GM12878 (cell line): ENCODE results near the gene THAP4. TPM values are rescaled to one million over a fixed set of nuclear protein-coding genes. Genes with fewer than 3 reads are reported as not detected.

Experiments used
- ATAC-seq: fragments of 200-7000 bp; cut with Tn5 transposase; 3 replicates; pipeline ENCODE4 v1.9.1; 2020; ENCODE audit warnings: mild to moderate bottlenecking, moderate library complexity
- BruUV-seq: library from RNA; stranded (reverse); fragments of 400-500 nt; replicated peaks from 2 replicates; lab custom pipeline; 2021; lab: Mats Ljungman, UMichigan
- CTCF ChIA-PET: fragments of 300-600 bp; sonication (Branson Sonifier 250); formaldehyde crosslinking; extraction: SDS; loops from one replicate; lab custom pipeline; 2021; ENCODE audit warnings: inconsistent platforms; lab: Yijun Ruan, JAX
- POLR2A ChIA-PET: fragments of 350-600 bp; formaldehyde crosslinking; extraction: SDS; loops from one replicate; lab custom pipeline; 2021; ENCODE audit warnings: inconsistent platforms; lab: Charles Lee
- RAD21 ChIA-PET: fragments of 300-600 bp; sonication (Branson Sonifier 250); formaldehyde crosslinking; loops from one replicate; lab custom pipeline; 2023; ENCODE audit warnings: antibody characterized with exemption; ENCODE audit not compliant: unreplicated experiment; lab: Charles Lee
- SMC1A ChIA-PET: fragments of 300-600 bp; sonication (Branson Sonifier 250); formaldehyde crosslinking; loops from one replicate; lab custom pipeline; 2023; ENCODE audit not compliant: unreplicated experiment, uncharacterized antibody; lab: Charles Lee
- DNase-seq: peaks from one replicate; pipeline ENCODE4 v3.0.0-alpha.2; 2011; ENCODE audit warnings: low read depth, low spot score
- FAIRE-seq: peaks from 3 replicates; lab custom pipeline; 2011; peaks lifted over from hg19 to GRCh38; lab: Jason Lieb, UNC
- H2AFZ ChIP-seq: 2 replicates; pipeline ENCODE4 v1.6.0; 2011; ENCODE audit warnings: low read depth, low read length, control low read depth; ENCODE audit not compliant: control insufficient read depth
- H3K27ac ChIP-seq: 2 replicates; pipeline ENCODE4 v1.5.1; 2011; ENCODE audit warnings: control low read depth; ENCODE audit not compliant: control insufficient read depth, insufficient read depth
- H3K27me3 ChIP-seq, 2 experiments: replicated peaks in 1 of 2; 2 replicates each; pipeline versions ENCODE4 v1.6.0 to v1.6.1; 2011; ENCODE audit warnings: low read length in 1 of 2; ENCODE audit not compliant: control insufficient read depth in 2 of 2, insufficient read depth in 2 of 2
- H3K36me3 ChIP-seq, 2 experiments: 2 replicates each; pipeline ENCODE4 v1.5.1; 2011; ENCODE audit warnings: low read length in 1 of 2; ENCODE audit not compliant: control insufficient read depth in 2 of 2, insufficient read depth in 2 of 2
- H3K4me1 ChIP-seq: 2 replicates; pipeline ENCODE4 v1.6.1; 2011; ENCODE audit warnings: mild to moderate bottlenecking, low read length, moderate library complexity, mixed read lengths; ENCODE audit not compliant: control insufficient read depth, insufficient read depth
- H3K4me2 ChIP-seq: 2 replicates; pipeline ENCODE4 v1.6.0; 2011; ENCODE audit warnings: control low read depth; ENCODE audit not compliant: control insufficient read depth, insufficient read depth
- H3K4me3 ChIP-seq: fragments of 200-600 bp; sonication (generic); 2 replicates; pipeline ENCODE4 v1.5.1; 2016
- H3K79me2 ChIP-seq: 2 replicates; pipeline ENCODE4 v1.6.0; 2011; ENCODE audit warnings: low read length; ENCODE audit not compliant: control insufficient read depth, insufficient read depth
- H3K9ac ChIP-seq: 2 replicates; pipeline ENCODE4 v1.8.0; 2011; ENCODE audit warnings: low read length, control low read depth, mixed read lengths; ENCODE audit not compliant: control insufficient read depth, insufficient read depth
- H3K9me3 ChIP-seq: replicated peaks from 3 replicates; pipeline ENCODE4 v1.5.1; 2011; ENCODE audit warnings: mild to moderate bottlenecking, low read length; ENCODE audit not compliant: control insufficient read depth, insufficient read depth
- H4K20me1 ChIP-seq: 2 replicates; pipeline ENCODE4 v1.6.0; 2011; ENCODE audit not compliant: control insufficient read depth, insufficient read depth
- JUNB ChIP-seq: IDR thresholded peaks from 2 replicates; pipeline ENCODE4 v1.6.1; 2016; ENCODE audit warnings: antibody characterized with exemption, mild to moderate bottlenecking
- RBBP5 ChIP-seq: fragments of 200-600 bp; sonication (generic); conservative IDR thresholded peaks from 2 replicates; pipeline ENCODE4 v1.6.1; 2016
- STAT1 ChIP-seq: fragments of 450-650 bp; conservative IDR thresholded peaks from 2 replicates; pipeline ENCODE4 v1.6.1; 2014; ENCODE audit warnings: antibody characterized with exemption, mild to moderate bottlenecking
- WGBS: methylation state at CpG from one replicate; pipeline ENCODE4 v1.1.6; 2016; ENCODE audit warnings: low lambda C conversion rate; ENCODE audit not compliant: insufficient replicate concordance, insufficient coverage; ENCODE audit errors: missing lambda C conversion rate; 5-methylcytosine and 5-hydroxymethylcytosine counted together
- in situ Hi-C: fragments of 300-500 bp; cut with MboI; formaldehyde crosslinking; loops from 9 replicates; pipeline ENCODE4 v1.14.3; 2018; ENCODE audit warnings: mixed read lengths
- intact Hi-C: fragments of 100-400 bp; cut with micrococcal nuclease; formaldehyde crosslinking; loops from one replicate; pipeline ENCODE4 v1.14.2; 2022; ENCODE audit not compliant: unreplicated experiment
- polyA plus RNA-seq, 11 experiments: library from polyadenylated mRNA; depleted of rRNA in 4 of 11; unstranded in 6 of 11; stranded (reverse) in 5 of 11; fragments of >200 nt; fragmentation: Nextera tagmentation in 4 of 11; fragmentation: Illumina TruSeq in 1 of 11; extraction: Ambion mirVana in 4 of 11; extraction: Trizol in 1 of 11; gene quantifications; 1 replicate in 1 of 11; 2 replicates in 10 of 11; pipeline versions ENCODE4 v1.2.1 to v1.2.3, GENCODE V29; 2011 to 2016; ENCODE audit warnings: inconsistent platforms in 2 of 11, missing spikeins in 2 of 11, low read depth in 1 of 11
- total RNA-seq, 4 experiments: library from RNA; depleted of rRNA in 3 of 4; stranded (reverse); fragments of >200 nt in 3 of 4; fragmentation: Illumina TruSeq in 1 of 4; extraction: Trizol in 1 of 4; gene quantifications; 2 replicates each; pipeline versions ENCODE4 v1.2.1 to v1.2.3, GENCODE V29; 2013 to 2021
- TF ChIP-seq, protein P1 (sequence below): fragments of 450-650 bp; IDR thresholded peaks from 2 replicates; pipeline ENCODE4 v1.6.1; 2017; ENCODE audit warnings: mild to moderate bottlenecking, moderate library complexity

The THAP4 gene
- total and polyA plus RNA-seq, 10 of the 15 experiments (the other 5 are each of a cell fraction or from before 2014, with no cell fraction given): 12.9 to 67.7 (median 44.5) TPM

DNA sequence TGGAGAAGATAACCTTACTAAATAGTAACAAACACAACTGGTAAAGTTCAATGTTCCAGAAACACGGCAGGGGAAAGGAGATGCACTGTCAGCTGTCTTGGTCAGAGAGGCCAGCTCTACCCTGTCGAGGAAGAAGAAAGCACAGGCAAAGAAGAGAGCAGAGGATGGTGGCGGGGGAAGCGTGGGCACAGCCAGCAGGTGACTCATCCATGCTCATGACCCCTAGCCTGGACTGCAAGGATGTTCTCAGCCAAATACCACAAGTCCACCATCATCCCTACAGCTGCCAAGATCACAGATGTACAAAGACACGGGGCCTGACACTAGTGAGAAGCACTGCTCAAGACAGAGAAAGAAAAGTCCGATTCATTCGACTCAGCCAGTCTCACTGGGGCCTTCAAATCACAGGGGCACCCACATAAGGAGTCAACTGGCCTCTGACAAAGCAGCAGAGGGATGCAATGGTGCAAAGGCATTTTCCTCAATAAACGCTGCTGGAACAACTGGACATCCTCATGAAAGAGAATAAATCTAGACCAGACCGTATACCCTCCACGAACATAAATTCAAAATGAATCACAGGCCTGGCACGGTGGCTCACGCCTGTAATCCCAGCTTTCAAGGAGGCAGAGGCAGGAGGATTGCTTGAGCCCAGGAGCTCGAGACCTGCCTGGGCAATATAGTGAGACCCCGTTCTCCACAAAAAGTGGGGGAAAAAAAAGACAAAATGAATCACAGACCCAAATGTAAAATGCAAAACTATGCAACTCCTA lies 44.1 kb upstream of the THAP4 start (continued):
- TF ChIP-seq, protein P1, sequence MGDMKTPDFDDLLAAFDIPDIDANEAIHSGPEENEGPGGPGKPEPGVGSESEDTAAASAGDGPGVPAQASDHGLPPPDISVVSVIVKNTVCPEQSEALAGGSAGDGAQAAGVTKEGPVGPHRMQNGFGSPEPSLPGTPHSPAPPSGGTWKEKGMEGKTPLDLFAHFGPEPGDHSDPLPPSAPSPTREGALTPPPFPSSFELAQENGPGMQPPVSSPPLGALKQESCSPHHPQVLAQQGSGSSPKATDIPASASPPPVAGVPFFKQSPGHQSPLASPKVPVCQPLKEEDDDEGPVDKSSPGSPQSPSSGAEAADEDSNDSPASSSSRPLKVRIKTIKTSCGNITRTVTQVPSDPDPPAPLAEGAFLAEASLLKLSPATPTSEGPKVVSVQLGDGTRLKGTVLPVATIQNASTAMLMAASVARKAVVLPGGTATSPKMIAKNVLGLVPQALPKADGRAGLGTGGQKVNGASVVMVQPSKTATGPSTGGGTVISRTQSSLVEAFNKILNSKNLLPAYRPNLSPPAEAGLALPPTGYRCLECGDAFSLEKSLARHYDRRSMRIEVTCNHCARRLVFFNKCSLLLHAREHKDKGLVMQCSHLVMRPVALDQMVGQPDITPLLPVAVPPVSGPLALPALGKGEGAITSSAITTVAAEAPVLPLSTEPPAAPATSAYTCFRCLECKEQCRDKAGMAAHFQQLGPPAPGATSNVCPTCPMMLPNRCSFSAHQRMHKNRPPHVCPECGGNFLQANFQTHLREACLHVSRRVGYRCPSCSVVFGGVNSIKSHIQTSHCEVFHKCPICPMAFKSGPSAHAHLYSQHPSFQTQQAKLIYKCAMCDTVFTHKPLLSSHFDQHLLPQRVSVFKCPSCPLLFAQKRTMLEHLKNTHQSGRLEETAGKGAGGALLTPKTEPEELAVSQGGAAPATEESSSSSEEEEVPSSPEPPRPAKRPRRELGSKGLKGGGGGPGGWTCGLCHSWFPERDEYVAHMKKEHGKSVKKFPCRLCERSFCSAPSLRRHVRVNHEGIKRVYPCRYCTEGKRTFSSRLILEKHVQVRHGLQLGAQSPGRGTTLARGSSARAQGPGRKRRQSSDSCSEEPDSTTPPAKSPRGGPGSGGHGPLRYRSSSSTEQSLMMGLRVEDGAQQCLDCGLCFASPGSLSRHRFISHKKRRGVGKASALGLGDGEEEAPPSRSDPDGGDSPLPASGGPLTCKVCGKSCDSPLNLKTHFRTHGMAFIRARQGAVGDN: no peak

DNA sequence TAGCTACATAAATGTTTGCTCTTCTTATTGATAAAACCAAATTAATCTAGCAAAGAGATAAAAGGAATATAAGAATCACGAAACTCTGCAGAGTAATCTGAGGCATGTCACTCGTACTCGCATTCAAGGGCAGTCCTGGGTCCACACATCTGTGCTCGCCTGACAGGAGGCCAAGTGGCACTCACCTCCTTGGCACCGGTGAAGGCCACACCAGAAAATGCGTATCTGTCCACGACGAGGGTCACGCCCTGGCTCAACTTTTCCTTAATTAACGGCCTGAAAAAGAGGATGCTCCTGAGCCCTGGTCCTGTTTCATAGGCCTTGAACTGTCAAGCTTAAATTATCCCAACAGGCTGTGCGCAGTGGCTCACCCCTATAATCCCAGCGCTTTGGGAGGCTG lies 43.1 kb upstream of the THAP4 start:
- BruUV-seq: no TSS peak
- RAD21 ChIA-PET: no interaction called here
- DNase-seq: no peak
- WGBS: 100% methylated on average over 12 of the region's 12 CpGs
- Histone ChIP-seq H2AFZ (no peak overlapping the region), H3K36me3 (peaks cover 15% of the 10 kb centered on the region in 2 experiments; a peak in 3 of 4 replicates), H3K79me2 (peaks cover 1% of the 10 kb centered on the region; the same call in 1 of the 2 replicates), H3K4me2 (no peak overlapping the region), H3K27me3 (no peaks in the 10 kb centered on the region), H3K27ac (no peak overlapping the region), H4K20me1 (no peaks in the 10 kb centered on the region), H3K9me3 (no peaks in the 10 kb centered on the region), H3K4me3 (no peak overlapping the region), H3K4me1 (no peaks in the 10 kb centered on the region), H3K9ac (no peak overlapping the region)
- no peak for ATAC-seq
- POLR2A ChIA-PET: no interaction called here
- no peak for FAIRE-seq
- intact Hi-C loops: no loop called here
- no peak for TF ChIP-seq JUNB
- TF ChIP-seq STAT1: no peak
- TF ChIP-seq RBBP5: no peak
- in situ Hi-C loops: no loop called here
- CTCF ChIA-PET: no interaction called here
- SMC1A ChIA-PET: interaction anchor here (0.6 to 1.4 kb wide), 3 partner anchors 12 to 21 kb away, joined by 3 read pairs; no protein-coding TSS in a partner anchor
